Measurements from ENCODE around the gene FA2H. TPM values are rescaled to one million over a fixed set of nuclear protein-coding genes. Genes with fewer than 3 reads are reported as not detected.

FA2H gene
- total and polyA plus RNA-seq, 10 of the 15 experiments (the other 5 are each of a cell fraction or from before 2014, with no cell fraction given), result 0.05 to 0.73 (median 0.51) TPM; not detected in 3

DNA sequence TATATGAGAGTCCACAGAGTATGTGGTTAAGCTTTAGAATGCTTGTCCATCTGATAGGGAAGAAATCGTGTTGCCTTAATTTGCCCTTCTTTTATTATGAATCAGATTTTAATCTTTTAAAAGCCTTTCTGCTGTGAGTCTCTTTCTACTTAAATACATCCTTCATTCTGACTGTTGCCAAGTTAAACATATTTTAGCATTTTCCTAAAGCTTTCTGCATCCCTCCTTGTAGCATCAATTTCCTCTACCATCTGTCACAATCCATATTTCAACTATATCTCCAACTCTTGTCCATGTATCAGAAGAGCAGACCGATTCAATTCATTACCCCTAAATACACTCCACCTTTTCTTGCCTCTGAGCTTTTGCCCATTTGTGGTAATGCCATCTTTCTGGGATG lies 20.5 kb upstream of the FA2H start:
- H3K79me2 ChIP-seq (ENCODE audit: control insufficient read depth, insufficient read depth, low read length), result no peaks in the 10 kb centered on the region
- BruUV-seq (replicated peaks), result no TSS peak
- DNase-seq (ENCODE audit: low read depth, low spot score), result no peak
- H3K27me3 ChIP-seq (replicated peaks in 1 of 2; ENCODE audit: control insufficient read depth in 2 of 2, insufficient read depth in 2 of 2, low read length in 1 of 2), result no peaks in the 10 kb centered on the region; a peak in 1 of 4 replicates
- in situ Hi-C loops (cut with MboI) (no loop called here), intact Hi-C loops (cut with micrococcal nuclease; ENCODE audit: unreplicated experiment) (no loop called here)
- no peak overlapping the region for H3K27ac ChIP-seq (ENCODE audit: control insufficient read depth, insufficient read depth)
- no peak overlapping the region for H3K4me3 ChIP-seq
- ChIA-PET POLR2A (no interaction called here), RAD21 (ENCODE audit: unreplicated experiment) (no interaction called here), SMC1A (ENCODE audit: uncharacterized antibody, unreplicated experiment) (interaction anchor here (0.8 kb wide), 1 partner anchor 22 kb away, joined by 3 read pairs; no protein-coding TSS in a partner anchor), CTCF (interaction anchor here (1.3 kb wide), 1 partner anchor 68 kb away, joined by 5 read pairs; no protein-coding TSS in a partner anchor)
- FAIRE-seq, result no peak
- no peaks in the 10 kb centered on the region for H3K4me1 ChIP-seq (ENCODE audit: control insufficient read depth, insufficient read depth, low read length)
- TF ChIP-seq TAF1 (IDR thresholded peaks at IDR 0.05; ENCODE audit: borderline replicate concordance, low read depth, low read length) (no peak), SMC3 (IDR thresholded peaks at IDR 0.05; ENCODE audit: borderline replicate concordance, low read length) (no peak), EP300 (IDR thresholded peaks at IDR 0.05; ENCODE audit: borderline replicate concordance in 1 of 2, control insufficient read depth in 1 of 2, low read depth in 2 of 2, low read length in 2 of 2) (no peak), KDM1A (IDR thresholded peaks at IDR 0.05; ENCODE audit: borderline replicate concordance) (no peak), PAX8 (IDR thresholded peaks at IDR 0.05) (no peak), KAT2A (conservative IDR thresholded peaks at IDR 0.05; ENCODE audit: control insufficient read depth, low read depth, low read length) (no peak), HCFC1 (IDR thresholded peaks at IDR 0.05; ENCODE audit: low read length) (no peak)
- no peak overlapping the region for H2AFZ ChIP-seq (ENCODE audit: control insufficient read depth, low read depth, low read length)
- WGBS (ENCODE audit: insufficient coverage, insufficient replicate concordance, low lambda C conversion rate, missing lambda C conversion rate), result 11% methylated on average over 2 of the region's 2 CpGs
- H3K9me3 ChIP-seq (replicated peaks; ENCODE audit: control insufficient read depth, insufficient read depth, low read length), result no peaks in the 10 kb centered on the region; the same call in 2 of the 3 replicates
- H3K4me2 ChIP-seq (ENCODE audit: control insufficient read depth, insufficient read depth), result no peak overlapping the region
- no peak overlapping the region for H3K9ac ChIP-seq (ENCODE audit: control insufficient read depth, insufficient read depth, low read length)
- no peak for ATAC-seq
- H3K36me3 ChIP-seq (ENCODE audit: control insufficient read depth in 2 of 2, insufficient read depth in 2 of 2, low read length in 1 of 2), result no peaks in the 10 kb centered on the region
- H4K20me1 ChIP-seq (ENCODE audit: control insufficient read depth, insufficient read depth), result no peaks in the 10 kb centered on the region

DNA sequence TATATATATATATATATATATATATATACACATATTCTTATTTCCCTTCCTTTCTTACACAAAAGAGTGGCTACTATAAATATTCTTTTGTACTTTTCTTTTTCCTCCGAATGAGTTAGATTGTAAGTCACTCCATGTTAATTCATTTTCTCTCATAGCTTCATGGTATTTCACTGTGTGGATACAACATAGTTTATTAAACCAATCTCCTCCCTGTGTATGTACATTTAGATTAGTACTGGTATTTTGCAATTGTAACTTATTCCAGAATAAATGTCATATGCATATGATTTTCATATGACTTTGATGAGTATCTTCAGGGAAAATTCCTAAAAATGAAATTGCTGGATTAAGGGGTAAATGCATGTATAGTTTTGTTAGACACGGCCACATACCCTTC lies 20.0 kb upstream of the FA2H start:
- Histone ChIP-seq H4K20me1 (ENCODE audit: control insufficient read depth, insufficient read depth) (no peaks in the 10 kb centered on the region), H2AFZ (ENCODE audit: control insufficient read depth, low read depth, low read length) (no peak overlapping the region), H3K4me2 (ENCODE audit: control insufficient read depth, insufficient read depth) (no peak overlapping the region), H3K27ac (ENCODE audit: control insufficient read depth, insufficient read depth) (no peak overlapping the region), H3K4me3 (no peak overlapping the region), H3K9me3 (replicated peaks; ENCODE audit: control insufficient read depth, insufficient read depth, low read length) (no peaks in the 10 kb centered on the region; the same call in 2 of the 3 replicates), H3K27me3 (replicated peaks in 1 of 2; ENCODE audit: control insufficient read depth in 2 of 2, insufficient read depth in 2 of 2, low read length in 1 of 2) (no peaks in the 10 kb centered on the region; a peak in 1 of 4 replicates), H3K9ac (ENCODE audit: control insufficient read depth, insufficient read depth, low read length) (no peak overlapping the region), H3K4me1 (ENCODE audit: control insufficient read depth, insufficient read depth, low read length) (no peaks in the 10 kb centered on the region), H3K36me3 (ENCODE audit: control insufficient read depth in 2 of 2, insufficient read depth in 2 of 2, low read length in 1 of 2) (no peaks in the 10 kb centered on the region), H3K79me2 (ENCODE audit: control insufficient read depth, insufficient read depth, low read length) (no peaks in the 10 kb centered on the region)
- no peak for FAIRE-seq
- SMC1A ChIA-PET (ENCODE audit: uncharacterized antibody, unreplicated experiment), result interaction anchor here (0.8 kb wide), 1 partner anchor 21 kb away, joined by 3 read pairs; no protein-coding TSS in a partner anchor
- RAD21 ChIA-PET (ENCODE audit: unreplicated experiment), result no interaction called here
- in situ Hi-C loops (cut with MboI), result no loop called here
- CTCF ChIA-PET, result interaction anchor here (1.3 kb wide), 1 partner anchor 68 kb away, joined by 5 read pairs; no protein-coding TSS in a partner anchor
- no peak for TF ChIP-seq RB1 (IDR thresholded peaks at IDR 0.05; ENCODE audit: borderline replicate concordance)
- TF ChIP-seq BRCA1 (IDR thresholded peaks at IDR 0.05; ENCODE audit: low read depth, low read length), result no peak
- no peak for TF ChIP-seq NR2C2 (IDR thresholded peaks at IDR 0.05; ENCODE audit: borderline replicate concordance, control insufficient read depth, insufficient read length, low read depth)
- no peak for TF ChIP-seq NKRF (conservative IDR thresholded peaks at IDR 0.05)
- intact Hi-C loops (cut with micrococcal nuclease; ENCODE audit: unreplicated experiment), result no loop called here
- POLR2A ChIA-PET, result no interaction called here
- no peak for DNase-seq (ENCODE audit: low read depth, low spot score)
- 13% methylated on average over 2 of the region's 2 CpGs for WGBS (ENCODE audit: insufficient coverage, insufficient replicate concordance, low lambda C conversion rate, missing lambda C conversion rate)
- no peak for ATAC-seq
- no TSS peak for BruUV-seq (replicated peaks)
